A549 (cell line): ENCODE measurements around the gene UBAP1L. TPM values are rescaled to one million over a fixed set of nuclear protein-coding genes. Genes with fewer than 3 reads are reported as not detected.
"Not testable (repeated sequence)": the region's sequence is repeated elsewhere in the genome, so short reads cannot be mapped to it uniquely, and the experiment has no call there.

ENCODE experiments used
- ATAC-seq, 2 experiments: fragments of 200-7000 bp in 1 of 2; fragments of >200 bp in 1 of 2; cut with Nextera tagmentation in 1 of 2; cut with Tn5 transposase in 1 of 2; 3 replicates each; pipeline versions ENCODE4 v1.8.0 to v1.9.1; 2018 to 2020; ENCODE audit warnings: mild to moderate bottlenecking in 1 of 2, moderate library complexity in 1 of 2
- CTCF ChIA-PET: fragments of 300-600 bp; sonication (Branson Sonifier 250); formaldehyde crosslinking; extraction: SDS; loops from one replicate; lab custom pipeline; 2021; ENCODE audit warnings: antibody characterized with exemption, inconsistent platforms; lab: Yijun Ruan, JAX
- POLR2A ChIA-PET: fragments of 350-600 bp; formaldehyde crosslinking; extraction: SDS; loops from one replicate; lab custom pipeline; 2021; ENCODE audit warnings: antibody characterized with exemption, inconsistent platforms; lab: Yijun Ruan, JAX
- DNase-seq, 2 experiments: peaks; one replicate each; pipeline versions ENCODE4 v3.0.0 to v3.0.0-alpha.2; 2011 to 2016; ENCODE audit warnings: low read depth in 1 of 2, low spot score in 1 of 2
- FAIRE-seq: peaks from 2 replicates; lab custom pipeline; 2011; peaks lifted over from hg19 to GRCh38; lab: Jason Lieb, UNC
- H3K27ac ChIP-seq, 2 experiments: fragments of >200 bp; sonication (Bioruptor Twin); formaldehyde crosslinking; 3 replicates each; pipeline ENCODE4 v1.5.1; 2016 to 2017
- H3K4me1 ChIP-seq: fragments of >200 bp; sonication (Bioruptor Twin); formaldehyde crosslinking; 3 replicates; pipeline ENCODE4 v1.6.1; 2016
- H3K4me2 ChIP-seq: fragments of >200 bp; sonication (Bioruptor Twin); formaldehyde crosslinking; 3 replicates; pipeline ENCODE4 v1.6.1; 2016
- H3K4me3 ChIP-seq: fragments of >200 bp; sonication (Bioruptor Twin); formaldehyde crosslinking; 3 replicates; pipeline ENCODE4 v1.5.1; 2016
- H3K9me3 ChIP-seq: fragments of >200 bp; sonication (Bioruptor Twin); formaldehyde crosslinking; 3 replicates; pipeline ENCODE4 v1.6.1; 2016
- BHLHE40 ChIP-seq: IDR thresholded peaks from 2 replicates; pipeline ENCODE4 v1.6.1; 2012; ENCODE audit warnings: low read depth, low read length, inconsistent platforms
- CBX2 ChIP-seq: fragments of 200-600 bp; sonication (generic); IDR thresholded peaks from 2 replicates; pipeline ENCODE4 v1.6.1; 2016; ENCODE audit warnings: low read depth, mild to moderate bottlenecking, borderline replicate concordance
- CHD2 ChIP-seq: fragments of 150-350 bp; IDR thresholded peaks from 2 replicates; pipeline ENCODE4 v1.6.1; 2014; ENCODE audit warnings: low read length; ENCODE audit not compliant: partially characterized antibody
- ESRRA ChIP-seq: fragments of 150-350 bp; IDR thresholded peaks from 2 replicates; pipeline ENCODE4 v1.6.1; 2014; ENCODE audit warnings: mild to moderate bottlenecking, low read length, borderline replicate concordance
- FOSB ChIP-seq: fragments of 250-450 bp; sonication (Bioruptor Pico); IDR thresholded peaks from 2 replicates; pipeline ENCODE4 v1.5.0; 2020; ENCODE audit warnings: mild to moderate bottlenecking, moderate library complexity
- HOXA7 ChIP-seq: fragments of 250-450 bp; sonication (Bioruptor Pico); IDR thresholded peaks from 2 replicates; pipeline ENCODE4 v1.5.0; 2020; ENCODE audit warnings: mild to moderate bottlenecking, moderate library complexity
- JUN ChIP-seq, 2 experiments: fragments of >200 bp; sonication (Bioruptor Twin); formaldehyde crosslinking; IDR thresholded peaks; 2 replicates in 1 of 2; 3 replicates in 1 of 2; pipeline ENCODE4 v1.6.1; 2016 to 2017
- JUNB ChIP-seq: fragments of >200 bp; sonication (Bioruptor Twin); formaldehyde crosslinking; IDR thresholded peaks from 2 replicates; pipeline ENCODE4 v1.6.1; 2016
- NFE2L2 ChIP-seq: fragments of 150-350 bp; conservative IDR thresholded peaks from 2 replicates; pipeline ENCODE4 v1.6.1; 2014; ENCODE audit warnings: low read length
- PHF8 ChIP-seq: fragments of 200-600 bp; sonication (generic); IDR thresholded peaks from 2 replicates; pipeline ENCODE4 v1.6.1; 2016; ENCODE audit warnings: low read depth, mild to moderate bottlenecking, antibody characterized with exemption, moderate library complexity, borderline replicate concordance
- RARB ChIP-seq: fragments of 250-450 bp; sonication (Bioruptor Pico); IDR thresholded peaks from 2 replicates; pipeline ENCODE4 v1.8.0; 2021; ENCODE audit warnings: mild to moderate bottlenecking, moderate library complexity
- RCOR1 ChIP-seq: fragments of 150-350 bp; IDR thresholded peaks from 2 replicates; pipeline ENCODE4 v1.6.1; 2014; ENCODE audit warnings: antibody characterized with exemption, low read length, low read depth
- SMC3 ChIP-seq: fragments of >200 bp; sonication (Bioruptor Twin); formaldehyde crosslinking; IDR thresholded peaks from 3 replicates; pipeline ENCODE4 v1.6.1; 2018; ENCODE audit warnings: inconsistent platforms
- SREBF2 ChIP-seq: fragments of 450-650 bp; IDR thresholded peaks from 2 replicates; pipeline ENCODE4 v1.6.1; 2014; ENCODE audit warnings: mild to moderate bottlenecking, moderate library complexity
- TP53 ChIP-seq: fragments of 250-450 bp; sonication (Bioruptor Pico); IDR thresholded peaks from 2 replicates; pipeline ENCODE4 v1.5.0; 2021; ENCODE audit warnings: mild to moderate bottlenecking, moderate library complexity
- ZFP36 ChIP-seq: fragments of 450-650 bp; IDR thresholded peaks from 2 replicates; pipeline ENCODE4 v1.6.1; 2014; ENCODE audit warnings: borderline replicate concordance; ENCODE audit not compliant: partially characterized antibody
- WGBS: methylation state at CpG from one replicate; pipeline ENCODE4 v1.1.6; 2017; ENCODE audit errors: missing lambda C conversion rate; 5-methylcytosine and 5-hydroxymethylcytosine counted together
- polyA plus RNA-seq, 4 experiments: library from polyadenylated mRNA; depleted of rRNA in 3 of 4; stranded (reverse); fragments of >200 nt; fragmentation: RNase III in 1 of 4; extraction: RNeasy Plus Mini Kit Qiagen cat#74134 plus additional on column Dnase treatment in 1 of 4; gene quantifications; 2 replicates in 3 of 4; 3 replicates in 1 of 4; pipeline ENCODE4 v1.2.3, GENCODE V29; 2011 to 2017
- TF ChIP-seq, protein P1 (sequence below): fragments of 150-350 bp; IDR thresholded peaks from 2 replicates; pipeline ENCODE4 v1.6.1; 2014; ENCODE audit warnings: low read depth, mild to moderate bottlenecking, low read length
- TF ChIP-seq, protein P2 (sequence below): fragments of >200 bp; sonication (Bioruptor Twin); formaldehyde crosslinking; IDR thresholded peaks from 3 replicates; pipeline ENCODE4 v1.6.1; 2016
- TF ChIP-seq, protein P3 (sequence below): fragments of 450-650 bp; IDR thresholded peaks from 2 replicates; pipeline ENCODE4 v1.6.1; 2014; ENCODE audit warnings: antibody characterized with exemption
- TF ChIP-seq, protein P4 (sequence below): fragments of >200 bp; sonication (Bioruptor Twin); formaldehyde crosslinking; IDR thresholded peaks from 2 replicates; pipeline ENCODE4 v1.6.1; 2016
- TF ChIP-seq, protein P5 (sequence below): fragments of 200-600 bp; sonication (generic); IDR thresholded peaks from 2 replicates; pipeline ENCODE4 v1.6.1; 2016; ENCODE audit warnings: antibody characterized with exemption, mild to moderate bottlenecking, moderate library complexity

Gene UBAP1L
- polyA plus RNA-seq, 2 of the 4 experiments (the other 2 are of a cell fraction), result 0.84 to 0.87 TPM

DNA sequence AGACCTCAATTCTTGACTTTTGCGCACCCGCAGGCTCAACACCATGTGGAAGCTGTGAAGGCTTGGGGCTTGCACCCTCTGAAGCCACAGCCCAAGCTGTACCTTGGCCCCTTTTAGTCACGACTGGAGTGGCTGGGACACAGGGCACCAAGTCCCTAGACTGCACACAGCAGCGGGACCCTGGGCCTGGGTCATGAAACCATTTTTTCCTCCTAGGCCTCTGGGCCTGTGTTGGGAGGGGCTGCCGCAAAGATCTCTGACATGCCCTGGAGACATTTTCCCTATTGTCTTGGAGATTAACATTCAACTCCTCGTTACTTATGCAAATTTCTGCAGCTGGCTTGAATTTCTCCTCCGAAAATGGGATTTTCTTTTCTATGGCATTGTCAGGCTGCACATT lies 22.1 kb upstream of the UBAP1L start:
- H3K4me2 ChIP-seq, DNase-seq, H3K4me1 ChIP-seq, FAIRE-seq, POLR2A ChIA-PET: not testable (repeated sequence)
- CTCF ChIA-PET, result interaction anchor here (0.6 kb wide), 1 partner anchor 1681 kb away, joined by 4 read pairs; no protein-coding TSS in a partner anchor
- peak; percentile 95 for TF ChIP-seq ZFP36
- TF ChIP-seq, all 56 proteins: peak for 1; not testable (repeated sequence) for 55
- not testable (repeated sequence) for ATAC-seq, H3K27ac ChIP-seq, H3K4me3 ChIP-seq
- peaks cover 20% of the 10 kb centered on the region for H3K9me3 ChIP-seq
- 68% methylated on average over 7 of the region's 7 CpGs for WGBS

DNA sequence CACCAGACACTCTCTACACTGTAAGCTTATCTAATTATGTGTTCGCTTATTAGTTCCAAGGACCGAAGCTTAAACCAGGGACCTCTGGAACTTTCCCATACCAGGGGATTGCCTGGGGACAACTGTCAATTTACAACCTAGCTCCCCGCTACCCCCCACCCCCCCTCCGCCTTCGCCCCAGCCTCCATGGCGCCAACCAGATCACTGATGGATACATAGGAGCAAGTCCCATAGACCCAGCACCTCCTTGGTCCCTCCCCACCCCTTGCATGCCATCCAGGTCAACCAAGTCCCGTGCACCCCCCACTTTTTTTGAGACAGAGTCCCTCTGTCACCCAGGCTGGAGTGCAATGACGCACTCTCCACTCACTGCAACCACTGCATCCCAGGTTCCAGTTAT lies 19.5 kb upstream of the UBAP1L start:
- H3K4me1 ChIP-seq, result peaks cover 11% of the 10 kb centered on the region
- TF ChIP-seq JUN (IDR thresholded peaks at IDR 0.05), result no peak
- TF ChIP-seq, protein P1, sequence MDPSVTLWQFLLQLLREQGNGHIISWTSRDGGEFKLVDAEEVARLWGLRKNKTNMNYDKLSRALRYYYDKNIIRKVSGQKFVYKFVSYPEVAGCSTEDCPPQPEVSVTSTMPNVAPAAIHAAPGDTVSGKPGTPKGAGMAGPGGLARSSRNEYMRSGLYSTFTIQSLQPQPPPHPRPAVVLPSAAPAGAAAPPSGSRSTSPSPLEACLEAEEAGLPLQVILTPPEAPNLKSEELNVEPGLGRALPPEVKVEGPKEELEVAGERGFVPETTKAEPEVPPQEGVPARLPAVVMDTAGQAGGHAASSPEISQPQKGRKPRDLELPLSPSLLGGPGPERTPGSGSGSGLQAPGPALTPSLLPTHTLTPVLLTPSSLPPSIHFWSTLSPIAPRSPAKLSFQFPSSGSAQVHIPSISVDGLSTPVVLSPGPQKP, result no peak
- TF ChIP-seq RCOR1, result no peak
- TF ChIP-seq BHLHE40, result no peak
- no peak for TF ChIP-seq CHD2
- TF ChIP-seq, protein P2, sequence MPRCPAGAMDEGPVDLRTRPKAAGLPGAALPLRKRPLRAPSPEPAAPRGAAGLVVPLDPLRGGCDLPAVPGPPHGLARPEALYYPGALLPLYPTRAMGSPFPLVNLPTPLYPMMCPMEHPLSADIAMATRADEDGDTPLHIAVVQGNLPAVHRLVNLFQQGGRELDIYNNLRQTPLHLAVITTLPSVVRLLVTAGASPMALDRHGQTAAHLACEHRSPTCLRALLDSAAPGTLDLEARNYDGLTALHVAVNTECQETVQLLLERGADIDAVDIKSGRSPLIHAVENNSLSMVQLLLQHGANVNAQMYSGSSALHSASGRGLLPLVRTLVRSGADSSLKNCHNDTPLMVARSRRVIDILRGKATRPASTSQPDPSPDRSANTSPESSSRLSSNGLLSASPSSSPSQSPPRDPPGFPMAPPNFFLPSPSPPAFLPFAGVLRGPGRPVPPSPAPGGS, result no peak
- TF ChIP-seq, protein P3, sequence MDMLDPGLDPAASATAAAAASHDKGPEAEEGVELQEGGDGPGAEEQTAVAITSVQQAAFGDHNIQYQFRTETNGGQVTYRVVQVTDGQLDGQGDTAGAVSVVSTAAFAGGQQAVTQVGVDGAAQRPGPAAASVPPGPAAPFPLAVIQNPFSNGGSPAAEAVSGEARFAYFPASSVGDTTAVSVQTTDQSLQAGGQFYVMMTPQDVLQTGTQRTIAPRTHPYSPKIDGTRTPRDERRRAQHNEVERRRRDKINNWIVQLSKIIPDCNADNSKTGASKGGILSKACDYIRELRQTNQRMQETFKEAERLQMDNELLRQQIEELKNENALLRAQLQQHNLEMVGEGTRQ, result no peak
- TF ChIP-seq CBX2, result no peak
- TF ChIP-seq NFE2L2, result no peak
- no peak for TF ChIP-seq PHF8
- TF ChIP-seq, protein P4, sequence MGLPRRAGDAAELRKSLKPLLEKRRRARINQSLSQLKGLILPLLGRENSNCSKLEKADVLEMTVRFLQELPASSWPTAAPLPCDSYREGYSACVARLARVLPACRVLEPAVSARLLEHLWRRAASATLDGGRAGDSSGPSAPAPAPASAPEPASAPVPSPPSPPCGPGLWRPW, result no peak
- no peak for TF ChIP-seq HOXA7 (CRISPR knock-in tag)
- TF ChIP-seq SREBF2, result no peak
- no peak for TF ChIP-seq SMC3
- no peak for TF ChIP-seq RARB (CRISPR knock-in tag)
- TF ChIP-seq JUNB, result no peak
- TF ChIP-seq FOSB, result no peak
- TF ChIP-seq ESRRA, result no peak
- TF ChIP-seq, protein P5, sequence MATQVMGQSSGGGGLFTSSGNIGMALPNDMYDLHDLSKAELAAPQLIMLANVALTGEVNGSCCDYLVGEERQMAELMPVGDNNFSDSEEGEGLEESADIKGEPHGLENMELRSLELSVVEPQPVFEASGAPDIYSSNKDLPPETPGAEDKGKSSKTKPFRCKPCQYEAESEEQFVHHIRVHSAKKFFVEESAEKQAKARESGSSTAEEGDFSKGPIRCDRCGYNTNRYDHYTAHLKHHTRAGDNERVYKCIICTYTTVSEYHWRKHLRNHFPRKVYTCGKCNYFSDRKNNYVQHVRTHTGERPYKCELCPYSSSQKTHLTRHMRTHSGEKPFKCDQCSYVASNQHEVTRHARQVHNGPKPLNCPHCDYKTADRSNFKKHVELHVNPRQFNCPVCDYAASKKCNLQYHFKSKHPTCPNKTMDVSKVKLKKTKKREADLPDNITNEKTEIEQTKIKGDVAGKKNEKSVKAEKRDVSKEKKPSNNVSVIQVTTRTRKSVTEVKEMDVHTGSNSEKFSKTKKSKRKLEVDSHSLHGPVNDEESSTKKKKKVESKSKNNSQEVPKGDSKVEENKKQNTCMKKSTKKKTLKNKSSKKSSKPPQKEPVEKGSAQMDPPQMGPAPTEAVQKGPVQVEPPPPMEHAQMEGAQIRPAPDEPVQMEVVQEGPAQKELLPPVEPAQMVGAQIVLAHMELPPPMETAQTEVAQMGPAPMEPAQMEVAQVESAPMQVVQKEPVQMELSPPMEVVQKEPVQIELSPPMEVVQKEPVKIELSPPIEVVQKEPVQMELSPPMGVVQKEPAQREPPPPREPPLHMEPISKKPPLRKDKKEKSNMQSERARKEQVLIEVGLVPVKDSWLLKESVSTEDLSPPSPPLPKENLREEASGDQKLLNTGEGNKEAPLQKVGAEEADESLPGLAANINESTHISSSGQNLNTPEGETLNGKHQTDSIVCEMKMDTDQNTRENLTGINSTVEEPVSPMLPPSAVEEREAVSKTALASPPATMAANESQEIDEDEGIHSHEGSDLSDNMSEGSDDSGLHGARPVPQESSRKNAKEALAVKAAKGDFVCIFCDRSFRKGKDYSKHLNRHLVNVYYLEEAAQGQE, result no peak
- no peak for TF ChIP-seq TP53 (CRISPR knock-in tag)
- H3K4me2 ChIP-seq, result peak overlapping the region; percentile 90
- peaks cover 20% of the 10 kb centered on the region for H3K9me3 ChIP-seq
- ATAC-seq, result no peak
- no peak for DNase-seq
- ChIA-PET POLR2A (interaction anchor here (0.5 to 1.3 kb wide), 3 partner anchors 50 to 707 kb away, joined by 3 to 7 read pairs (median 3); partner anchors contain the start of gene CLPX), CTCF (interaction anchor here (0.8 to 1.2 kb wide), 4 partner anchors 14 to 251 kb away, joined by 3 read pairs; no protein-coding TSS in a partner anchor)
- no peak overlapping the region; a peak in 1 of 6 replicates for H3K27ac ChIP-seq
- FAIRE-seq, result no peak
- WGBS, result 92% methylated on average over 5 of the region's 8 CpGs
- peak overlapping the region; percentile 81; the same call in 2 of the 3 replicates for H3K4me3 ChIP-seq
